Stimulated activated CD8-positive, alpha-beta memory T cell treated with anti-CD3 and anti-CD28 coated beads, Interleukin-12 subunit alpha, Interleukin-12 subunit beta, amount 100 ng/mL, for 24 hours (primary cell): ENCODE data around the gene GLI2.

Experiments used
- DNase-seq: peaks from one replicate; pipeline ENCODE4 v3.0.0-alpha.2; 2020; ENCODE audit errors: extremely low read depth

The GLI2 gene

GRCh38 chr2:120738117-120738516, 2.4 kb downstream of the GLI2 start:
- no peak for DNase-seq

DNA sequence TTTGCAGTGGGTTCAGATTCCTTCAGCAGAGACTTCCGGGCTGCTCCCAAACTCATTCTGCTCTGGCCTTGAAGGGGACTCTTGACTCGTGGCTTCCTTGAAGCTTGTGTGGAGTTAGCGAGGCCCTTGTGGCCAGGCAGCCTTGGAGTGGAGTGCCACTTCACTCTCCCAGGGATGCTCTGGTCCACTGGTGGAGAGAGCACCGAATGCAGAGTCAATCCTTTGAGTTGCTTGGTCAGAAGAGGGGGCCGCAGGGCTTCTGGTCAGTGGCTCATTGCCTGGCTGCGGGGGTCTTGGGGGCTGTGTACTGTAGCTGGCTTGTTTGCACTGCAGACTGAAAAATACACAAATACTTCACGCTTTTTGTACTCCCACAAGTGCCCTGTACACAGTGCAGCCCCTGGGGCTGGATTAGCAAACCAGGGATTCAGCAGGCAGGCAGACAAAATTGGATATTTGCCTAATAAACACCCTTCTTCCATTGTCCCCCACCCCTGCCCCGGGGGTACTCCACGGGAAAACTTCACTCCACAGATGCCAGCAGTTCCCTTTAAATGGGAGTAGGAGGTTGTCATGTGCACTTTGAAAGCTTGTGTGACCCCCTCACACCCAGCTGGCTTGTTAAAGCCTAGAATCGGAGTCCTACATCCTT, 3.2 kb downstream of the GLI2 start:
- no peak for DNase-seq

- DNase-seq = no peak
Observed at GRCh38 chr2:120739438-120740090, 3.9 kb downstream of the GLI2 start.

DNA sequence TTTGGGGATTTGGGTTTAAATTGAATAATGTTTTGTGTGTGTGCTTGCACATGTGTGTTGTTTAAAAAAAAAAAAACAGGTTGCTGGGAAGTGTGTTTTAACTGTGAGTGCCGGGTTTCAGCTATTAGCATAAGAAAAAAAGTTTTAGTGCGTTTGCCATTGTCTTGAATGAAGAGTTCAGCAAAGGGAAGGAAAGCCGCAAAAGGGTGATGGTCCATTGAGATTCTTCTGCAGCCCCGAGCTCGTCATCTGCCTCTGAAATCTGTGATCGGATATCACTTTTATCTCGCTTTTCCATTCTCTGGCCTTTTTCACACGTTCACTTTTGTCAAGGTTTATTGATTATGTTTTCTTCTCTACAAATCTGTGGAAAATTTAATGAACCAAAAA, 4.7 kb downstream of the GLI2 start:
- DNase-seq = no peak

- DNase-seq = no peak
Observed at GRCh38 chr2:120740765-120741524, 5.3 kb downstream of the GLI2 start.

GRCh38 chr2:120741571-120742561, 6.2 kb downstream of the GLI2 start:
- DNase-seq = no peak

GRCh38 chr2:120743657-120744056, 8.0 kb downstream of the GLI2 start:
- no peak for DNase-seq

- DNase-seq = no peak
Observed at GRCh38 chr2:120744817-120745216, 9.1 kb downstream of the GLI2 start.

- no peak for DNase-seq
Observed at GRCh38 chr2:120745420-120746111, 9.9 kb downstream of the GLI2 start.

GRCh38 chr2:120746144-120746543, 10.5 kb downstream of the GLI2 start:
- DNase-seq = no peak

DNA sequence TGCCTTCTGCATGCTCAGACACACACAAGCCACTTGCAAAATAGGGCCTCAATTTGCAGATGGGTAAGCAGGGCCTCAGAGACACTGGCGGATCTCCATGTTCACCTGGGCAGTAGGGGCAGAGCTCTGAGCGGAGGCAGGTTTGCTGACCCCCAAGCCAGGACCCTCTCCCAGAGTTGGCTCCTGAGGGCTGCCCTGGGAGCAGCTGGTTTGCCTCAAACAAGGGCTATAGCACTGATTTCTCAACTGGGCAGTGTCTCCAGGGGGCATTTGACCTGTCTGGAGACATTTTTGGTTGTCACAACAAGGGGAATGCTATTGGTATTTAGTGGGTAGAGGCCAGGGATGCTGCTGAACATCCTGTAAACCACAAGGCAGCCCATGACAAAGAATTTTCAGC, 11.6 kb downstream of the GLI2 start:
- no peak for DNase-seq

GRCh38 chr2:120747706-120748105, 12.0 kb downstream of the GLI2 start:
- no peak for DNase-seq

DNA sequence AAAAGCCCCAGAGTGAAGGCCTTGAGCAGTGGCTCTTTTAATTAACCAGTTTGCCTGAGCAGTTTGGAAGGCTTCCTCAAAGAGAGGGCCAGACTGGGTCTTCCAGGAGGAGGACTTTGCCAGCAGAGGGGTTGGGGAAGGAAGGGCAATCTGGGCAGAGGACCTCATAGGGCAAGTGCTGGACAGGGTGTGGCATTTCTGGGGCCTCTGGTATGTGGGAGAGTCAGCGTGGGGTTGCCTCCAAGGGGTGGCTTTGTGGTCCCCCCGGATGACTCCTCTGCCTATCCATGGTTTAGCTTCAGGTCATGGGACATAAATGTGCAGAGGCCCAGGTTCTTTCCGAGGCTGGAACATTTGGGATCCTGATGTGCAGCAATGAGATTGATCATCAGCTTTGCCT, 12.6 kb downstream of the GLI2 start:
- DNase-seq = no peak

- DNase-seq = no peak
Observed at GRCh38 chr2:120748741-120749140, 13.1 kb downstream of the GLI2 start.

DNA sequence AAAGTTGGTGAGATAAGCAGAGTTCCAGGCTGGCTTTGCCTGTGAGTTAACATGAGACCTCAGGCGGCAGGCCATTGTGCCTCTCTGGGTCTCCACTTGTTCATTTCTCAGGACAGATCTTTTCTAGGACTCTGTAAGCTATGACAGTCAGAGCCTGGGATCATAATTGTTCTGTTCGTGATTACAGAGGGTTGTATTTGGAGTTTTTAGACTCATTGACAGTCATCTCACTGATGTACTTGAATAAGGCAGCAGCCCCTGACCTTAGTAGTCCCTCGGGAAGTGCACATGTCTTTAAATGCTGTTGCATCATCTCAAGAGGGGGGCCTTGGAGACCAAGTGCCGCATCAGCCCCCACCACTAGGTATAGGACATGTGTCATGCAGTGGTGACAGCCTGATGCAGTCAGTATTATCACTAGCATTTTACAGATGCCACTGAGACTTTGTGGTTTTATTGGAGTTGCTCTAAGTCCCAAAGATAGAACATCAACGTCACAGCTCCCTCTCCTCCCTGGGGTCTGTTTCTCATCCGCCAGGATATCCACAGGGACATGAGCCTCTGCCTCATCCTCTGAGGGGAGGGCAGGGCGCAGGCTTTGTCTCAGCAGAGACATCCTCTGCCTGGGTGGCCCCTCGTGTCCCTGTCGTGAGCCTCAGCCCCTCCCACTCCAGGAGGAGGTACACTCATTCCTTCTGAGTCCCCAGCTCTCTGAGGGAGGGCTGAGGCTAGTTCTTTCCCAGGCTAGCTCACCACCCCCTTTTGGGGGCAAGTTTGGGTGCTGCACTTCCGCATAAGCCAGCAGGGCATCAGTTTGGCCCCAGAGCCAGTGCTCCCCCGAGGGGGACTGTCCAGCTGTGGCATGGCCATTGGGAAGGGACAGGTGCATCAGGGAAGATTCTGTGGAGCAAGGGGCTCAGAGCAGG, 14.1 kb downstream of the GLI2 start:
- DNase-seq = no peak

GRCh38 chr2:120750488-120751210, 15.0 kb downstream of the GLI2 start:
- DNase-seq = no peak

- DNase-seq = no peak
Observed at GRCh38 chr2:120751553-120751952, 15.9 kb downstream of the GLI2 start.

- no peak for DNase-seq
Observed at GRCh38 chr2:120754067-120754960, 18.6 kb downstream of the GLI2 start.
